ENCODE data around the gene HOXD9. TPM values are rescaled to one million over a fixed set of nuclear protein-coding genes. Genes with fewer than 3 reads are reported as not detected.

Gene HOXD9
- total RNA-seq, 1 donor from 2014 or later: not detected

DNA sequence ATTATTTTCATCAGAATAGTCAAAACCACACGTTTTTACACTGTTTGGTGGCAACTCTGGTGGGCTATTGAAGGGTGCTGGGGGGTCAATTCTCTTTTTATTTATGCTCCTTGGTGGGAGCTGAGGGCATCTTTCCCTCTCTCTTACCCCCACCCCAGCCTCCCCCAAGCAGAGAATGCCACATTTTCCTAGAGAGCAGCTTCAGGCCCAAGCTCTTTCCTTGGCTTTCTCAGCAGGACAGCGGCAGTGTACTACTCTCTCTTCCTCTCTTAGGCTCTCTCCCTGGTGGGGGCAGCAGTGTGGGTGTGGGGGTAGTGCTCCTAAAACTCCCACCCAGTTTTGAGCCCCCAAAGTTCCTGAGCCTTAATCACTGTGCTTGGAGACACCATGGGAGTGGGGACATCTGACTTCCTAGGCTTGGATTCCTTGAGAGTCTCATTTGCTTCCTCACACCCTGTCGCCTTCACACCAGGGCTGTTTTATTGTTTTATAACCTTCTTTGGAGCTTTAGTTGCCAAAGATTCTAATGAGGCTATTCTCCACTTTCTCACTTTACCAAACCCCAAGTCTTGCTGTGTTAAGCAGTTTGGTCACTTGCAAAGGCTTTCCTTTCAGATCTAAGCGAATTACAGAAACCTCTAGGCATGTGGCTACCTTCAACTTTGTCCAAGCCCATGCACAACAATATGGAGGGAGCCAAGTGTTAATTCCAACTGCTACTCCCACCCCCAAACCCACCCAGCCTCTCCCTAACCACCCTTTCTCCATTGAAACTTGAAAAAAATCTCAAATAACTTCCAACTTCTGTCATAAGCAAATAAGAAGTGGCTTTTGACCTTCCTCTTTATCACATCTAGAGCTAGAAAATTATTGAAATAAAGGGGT, 22.8 kb downstream of the HOXD9 start:
- Mint-ChIP-seq H3K27me3 (ENCODE audit: unreplicated experiment) (peaks cover 87% of the 10 kb centered on the region), H3K4me1 (ENCODE audit: unreplicated experiment) (peaks cover 2% of the 10 kb centered on the region), H3K4me3 (ENCODE audit: unreplicated experiment) (no peak overlapping the region), H3K36me3 (ENCODE audit: unreplicated experiment) (no peaks in the 10 kb centered on the region), H3K9me3 (ENCODE audit: unreplicated experiment) (no peaks in the 10 kb centered on the region), H3K27ac (ENCODE audit: unreplicated experiment) (no peak overlapping the region)
- TF ChIP-seq CTCF (IDR thresholded peaks at IDR 0.05): no peak
- DNase-seq (ENCODE audit: extremely low spot score, unreplicated experiment): no peak

- Mint-ChIP-seq H3K27ac (ENCODE audit: unreplicated experiment) (no peak overlapping the region), H3K4me3 (ENCODE audit: unreplicated experiment) (no peak overlapping the region), H3K36me3 (ENCODE audit: unreplicated experiment) (no peaks in the 10 kb centered on the region), H3K4me1 (ENCODE audit: unreplicated experiment) (peaks cover 2% of the 10 kb centered on the region), H3K27me3 (ENCODE audit: unreplicated experiment) (peaks cover 91% of the 10 kb centered on the region), H3K9me3 (ENCODE audit: unreplicated experiment) (no peaks in the 10 kb centered on the region)
- TF ChIP-seq CTCF (IDR thresholded peaks at IDR 0.05): no peak
- DNase-seq (ENCODE audit: extremely low spot score, unreplicated experiment): no peak
Measured at GRCh38 chr2:176146101-176146500, 23.6 kb downstream of the HOXD9 start.

DNA sequence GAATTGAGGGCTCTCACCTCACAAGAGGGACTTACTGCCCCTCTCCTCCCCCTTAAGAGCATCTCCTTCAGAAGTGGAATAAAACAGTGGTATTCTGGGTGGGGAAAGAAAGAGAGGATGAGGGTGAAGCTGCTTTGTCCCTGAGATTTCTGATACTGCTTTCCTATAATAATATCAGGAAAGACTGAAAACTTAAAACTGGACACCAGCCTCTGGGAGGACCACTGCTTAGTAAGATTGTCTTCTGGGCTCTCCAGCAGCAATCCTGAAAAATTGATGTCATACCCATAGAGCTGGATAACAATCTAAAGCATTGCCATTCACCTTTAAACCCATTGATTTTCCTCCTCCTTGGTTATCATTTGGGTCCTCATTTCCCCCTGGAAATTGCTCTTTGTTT, 24.1 kb downstream of the HOXD9 start:
- TF ChIP-seq CTCF (IDR thresholded peaks at IDR 0.05): no peak
- Mint-ChIP-seq H3K4me1 (ENCODE audit: unreplicated experiment) (no peaks in the 10 kb centered on the region), H3K27ac (ENCODE audit: unreplicated experiment) (no peak overlapping the region), H3K36me3 (ENCODE audit: unreplicated experiment) (no peaks in the 10 kb centered on the region), H3K27me3 (ENCODE audit: unreplicated experiment) (peaks cover 91% of the 10 kb centered on the region), H3K4me3 (ENCODE audit: unreplicated experiment) (no peak overlapping the region), H3K9me3 (ENCODE audit: unreplicated experiment) (no peaks in the 10 kb centered on the region)
- DNase-seq (ENCODE audit: extremely low spot score, unreplicated experiment): no peak

DNA sequence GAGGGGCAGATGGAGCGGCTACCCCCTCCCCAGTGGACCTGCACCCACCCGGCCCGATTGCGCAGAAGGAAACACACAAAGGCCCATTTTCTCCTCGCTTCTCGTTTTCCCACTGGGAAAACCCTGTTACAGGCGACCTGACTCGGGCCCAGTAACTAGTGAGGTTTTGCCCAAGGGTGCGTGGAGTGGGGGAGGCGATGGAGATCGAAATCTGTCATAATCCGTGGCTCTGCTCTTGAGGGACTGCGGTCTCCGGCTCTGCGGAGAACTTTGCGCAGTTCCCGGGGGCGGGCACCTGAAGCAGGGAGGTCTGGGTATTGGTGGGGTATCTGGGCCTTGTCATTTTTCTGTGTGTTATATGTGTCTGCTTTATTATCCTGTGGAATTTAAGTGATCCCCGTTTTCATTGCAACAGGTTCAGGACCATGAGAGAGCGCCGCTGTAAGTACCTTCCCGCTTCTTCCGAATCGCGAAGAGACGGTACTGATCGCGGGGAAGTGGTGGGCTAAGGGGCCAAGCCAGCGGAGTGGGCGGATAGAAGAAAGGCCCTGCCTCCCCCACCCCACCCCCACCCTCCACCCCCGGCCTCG, 24.8 kb downstream of the HOXD9 start:
- H3K4me1 Mint-ChIP-seq (ENCODE audit: unreplicated experiment): no peaks in the 10 kb centered on the region
- TF ChIP-seq CTCF (IDR thresholded peaks at IDR 0.05): no peak
- H3K27me3 Mint-ChIP-seq (ENCODE audit: unreplicated experiment): peaks cover 85% of the 10 kb centered on the region
- H3K27ac Mint-ChIP-seq (ENCODE audit: unreplicated experiment): no peak overlapping the region
- no peak for DNase-seq (ENCODE audit: extremely low spot score, unreplicated experiment)
- H3K9me3 Mint-ChIP-seq (ENCODE audit: unreplicated experiment): no peaks in the 10 kb centered on the region
- no peak overlapping the region for H3K4me3 Mint-ChIP-seq (ENCODE audit: unreplicated experiment)
- H3K36me3 Mint-ChIP-seq (ENCODE audit: unreplicated experiment): no peaks in the 10 kb centered on the region

GRCh38 chr2:176147800-176148496, 25.4 kb downstream of the HOXD9 start:
- no peak for TF ChIP-seq CTCF (IDR thresholded peaks at IDR 0.05)
- Mint-ChIP-seq H3K9me3 (ENCODE audit: unreplicated experiment) (no peaks in the 10 kb centered on the region), H3K27me3 (ENCODE audit: unreplicated experiment) (peaks cover 87% of the 10 kb centered on the region), H3K4me3 (ENCODE audit: unreplicated experiment) (no peak overlapping the region), H3K4me1 (ENCODE audit: unreplicated experiment) (no peaks in the 10 kb centered on the region), H3K27ac (ENCODE audit: unreplicated experiment) (no peak overlapping the region), H3K36me3 (ENCODE audit: unreplicated experiment) (no peaks in the 10 kb centered on the region)
- no peak for DNase-seq (ENCODE audit: extremely low spot score, unreplicated experiment)
